ENCODE data around the gene EDAR. TPM values are rescaled to one million over a fixed set of nuclear protein-coding genes. Genes with fewer than 3 reads are reported as not detected.
A peak's percentile ranks its signal among the peaks of the same experiment; 100 is the strongest.

EDAR gene
- total RNA-seq, result under 1 TPM; 0.43 to 0.46 TPM

DNA sequence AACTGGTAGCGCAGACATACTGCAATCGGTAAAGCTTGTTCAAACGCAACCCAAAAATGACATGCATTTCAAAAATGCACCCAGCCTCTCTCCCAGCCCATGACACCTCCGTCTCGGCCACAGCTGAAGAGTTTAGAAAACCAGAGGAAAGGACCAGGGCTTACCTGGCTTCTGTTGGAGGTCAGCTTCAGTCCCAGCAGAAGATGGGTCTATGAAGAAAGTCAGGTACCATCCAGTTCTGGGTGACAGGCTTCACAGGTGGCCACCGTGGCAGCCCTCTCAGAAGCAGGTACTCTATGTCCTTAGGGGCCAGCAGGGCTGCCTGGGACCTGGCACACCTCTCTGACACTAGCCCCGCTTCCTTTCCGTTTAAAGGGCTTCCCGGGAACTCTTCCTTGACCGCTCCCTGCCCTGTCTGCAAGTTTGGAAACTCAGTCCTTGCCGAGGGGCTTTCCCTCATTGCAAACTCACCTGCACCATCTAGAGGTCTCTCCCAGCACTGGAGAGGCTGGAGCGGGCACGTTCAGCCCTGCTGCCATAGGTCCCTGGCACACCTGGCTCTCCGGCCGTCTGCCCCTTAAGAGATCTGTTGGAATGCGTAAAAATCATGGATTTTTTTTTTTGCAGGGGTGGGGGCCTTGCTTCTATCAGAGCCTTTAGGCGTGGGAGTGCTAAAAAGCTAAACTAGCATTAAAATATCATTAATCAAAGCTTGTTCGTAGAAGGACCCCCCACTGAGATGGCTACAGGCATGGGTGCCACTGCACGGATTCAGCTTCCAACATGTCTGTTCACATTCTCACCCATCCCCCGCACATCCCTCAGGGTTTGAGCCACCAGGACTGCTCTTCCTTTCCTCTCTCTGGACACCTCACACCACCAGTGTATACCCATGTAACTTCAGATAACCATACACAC is at the start of gene EDAR:
EDAR (minus strand) TSS at position 425 of the 918 bp plus-strand sequence. CDS start 58,206 bp downstream, outside the sequence.
- no peaks in the 10 kb centered on the region for H3K36me3 Mint-ChIP-seq
- DNase-seq (ENCODE audit: low spot score in 2 of 2) (peak; percentile 56 to 62), ATAC-seq (peak; percentile 81 to 83)
- H3K27ac Mint-ChIP-seq, result peak within 1 kb of the TSS; percentile 38 to 87
- no peaks in the 10 kb centered on the region for H3K9me3 Mint-ChIP-seq

DNA sequence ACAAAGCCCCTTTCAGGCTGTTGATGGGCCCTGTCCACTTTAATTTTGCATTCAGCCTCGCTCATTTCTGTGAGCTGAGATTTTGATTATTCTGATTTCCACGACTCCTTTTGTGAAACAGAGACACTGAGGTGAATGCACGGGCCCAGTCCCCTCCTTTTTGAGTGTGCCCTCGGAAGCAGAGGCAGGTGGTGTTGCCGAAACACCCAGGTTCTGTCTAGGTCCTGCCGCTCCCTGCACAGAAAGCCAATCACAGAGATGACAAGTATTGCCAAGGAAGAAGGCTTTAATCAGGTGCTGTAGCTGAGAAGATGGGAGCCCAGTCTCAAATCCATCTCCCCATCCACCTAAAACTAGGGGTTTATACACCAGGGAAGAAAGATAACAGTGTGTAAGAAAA is 44.2 kb upstream of the EDAR start:
- H3K36me3 Mint-ChIP-seq, result peaks cover 5 to 8% of the 10 kb centered on the region in 2 donors
- ATAC-seq (no peak), DNase-seq (ENCODE audit: low spot score in 2 of 2) (no peak)
- peak overlapping the region in 1 of 2 donors; percentile 50 for H3K27ac Mint-ChIP-seq
- H3K9me3 Mint-ChIP-seq, result peaks cover 4 to 14% of the 10 kb centered on the region in 2 donors

DNA sequence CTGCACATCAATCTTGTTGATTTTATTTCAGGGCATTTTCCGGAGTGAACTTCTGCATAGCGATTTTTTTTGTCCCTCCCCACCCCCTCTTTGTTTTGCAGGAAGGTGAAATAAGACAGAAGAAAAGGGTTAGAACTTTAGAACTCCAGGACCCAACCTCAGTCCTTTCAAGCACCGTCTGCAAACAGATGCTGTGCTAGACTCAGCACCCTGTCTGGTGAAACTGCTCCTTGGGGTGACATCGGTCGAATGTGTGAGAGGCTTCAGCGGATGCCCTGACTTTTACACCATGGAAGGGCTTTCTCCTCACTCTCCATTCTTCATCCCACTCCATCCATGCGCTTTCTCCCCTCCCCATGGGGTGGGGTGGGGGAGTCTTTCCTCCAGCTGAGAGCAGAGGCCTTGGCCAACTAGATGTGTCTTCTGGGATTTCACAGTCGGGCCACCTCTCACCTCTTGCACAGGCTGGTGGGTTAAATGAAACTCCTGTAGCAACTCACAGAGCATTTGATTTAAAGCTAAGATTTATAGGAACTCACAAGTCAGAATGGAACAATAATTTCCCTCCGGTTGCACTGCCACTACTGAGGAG is 43.3 kb upstream of the EDAR start:
- Mint-ChIP-seq H3K27ac (peak overlapping the region in 1 of 2 donors; percentile 81), H3K36me3 (peaks cover 5 to 8% of the 10 kb centered on the region in 2 donors), H3K9me3 (peaks cover 4 to 14% of the 10 kb centered on the region in 2 donors)
- ATAC-seq (peak; percentile 38 to 63), DNase-seq (ENCODE audit: low spot score in 2 of 2) (peak in 1 of 2 donors; percentile 28)

DNA sequence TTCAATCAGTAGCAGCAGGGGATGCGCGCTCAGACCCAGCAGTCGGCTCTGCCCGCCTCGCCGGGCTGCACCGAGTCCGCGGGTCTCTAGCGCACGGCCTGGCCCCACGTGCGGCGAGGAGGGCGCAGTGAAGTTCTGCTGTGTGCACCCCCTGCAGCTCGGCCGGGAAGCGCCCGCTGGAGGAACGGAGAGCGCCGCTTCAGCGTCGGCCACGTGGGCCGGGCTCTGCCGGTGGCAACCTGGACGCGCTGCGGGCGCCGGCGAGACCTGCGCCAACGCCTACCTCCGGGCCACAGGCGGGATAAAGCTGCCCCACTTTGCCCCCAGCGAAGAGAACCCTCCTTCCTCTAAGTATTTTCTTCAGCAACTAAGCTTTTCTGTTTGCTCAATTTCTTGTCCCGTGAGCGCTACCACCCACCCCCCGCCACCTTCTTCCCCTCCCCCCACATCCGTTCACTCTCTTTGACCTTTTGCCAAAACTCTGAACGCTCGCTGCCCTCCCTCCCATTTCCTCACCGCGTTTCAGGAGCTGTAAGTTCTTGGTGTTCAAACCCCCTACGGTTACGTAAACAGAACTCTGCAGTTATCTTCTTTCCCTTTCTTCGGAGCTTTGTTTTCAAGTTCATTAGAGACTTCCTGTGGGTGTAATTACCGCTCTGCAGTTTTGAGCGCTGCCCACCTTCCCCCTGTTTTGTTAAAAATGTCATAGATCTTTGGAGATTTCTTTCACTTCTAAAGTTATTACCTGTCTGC is 42.6 kb upstream of the EDAR start:
- ATAC-seq (peak; percentile 75 to 76), DNase-seq (ENCODE audit: low spot score in 2 of 2) (peak; percentile 50 to 56)
- Mint-ChIP-seq H3K27ac (peak overlapping the region; percentile 36 to 81), H3K36me3 (peaks cover 5 to 8% of the 10 kb centered on the region in 2 donors), H3K9me3 (peaks cover 4 to 14% of the 10 kb centered on the region in 2 donors)

DNA sequence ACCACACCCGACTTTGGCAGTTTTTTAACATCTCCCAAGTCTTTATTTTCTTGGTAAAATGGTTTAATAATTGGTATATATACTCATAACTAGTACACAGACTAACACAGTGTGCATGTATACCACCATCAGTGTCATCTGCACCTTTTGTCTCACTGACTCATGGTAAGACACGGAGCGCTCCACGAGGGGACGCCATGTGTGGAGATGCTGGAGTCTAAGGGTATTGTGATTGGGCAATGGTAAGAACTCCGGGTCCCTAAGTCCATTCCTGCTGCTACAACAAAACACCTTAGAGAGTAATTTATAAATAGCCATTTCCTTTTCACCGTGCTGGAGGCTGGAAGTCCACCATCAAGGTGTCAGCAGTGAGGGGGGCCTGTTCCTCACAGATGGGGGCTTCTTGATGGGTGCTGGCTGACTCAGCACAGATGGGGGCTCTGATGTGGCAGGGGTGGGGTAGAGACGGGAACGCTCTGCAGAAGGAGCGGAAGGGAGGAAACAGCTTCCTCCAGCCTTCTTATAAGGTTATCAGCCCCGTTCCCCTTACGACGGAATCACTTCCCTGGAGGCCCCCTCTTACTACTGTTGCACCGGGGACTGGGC is 42.0 kb upstream of the EDAR start:
- Mint-ChIP-seq H3K36me3 (peaks cover 5 to 8% of the 10 kb centered on the region in 2 donors), H3K9me3 (peaks cover 4 to 14% of the 10 kb centered on the region in 2 donors), H3K27ac (peak overlapping the region; percentile 36 to 81)
- DNase-seq (ENCODE audit: low spot score in 2 of 2), result no peak
- peak in 1 of 2 donors; percentile 26 for ATAC-seq

DNA sequence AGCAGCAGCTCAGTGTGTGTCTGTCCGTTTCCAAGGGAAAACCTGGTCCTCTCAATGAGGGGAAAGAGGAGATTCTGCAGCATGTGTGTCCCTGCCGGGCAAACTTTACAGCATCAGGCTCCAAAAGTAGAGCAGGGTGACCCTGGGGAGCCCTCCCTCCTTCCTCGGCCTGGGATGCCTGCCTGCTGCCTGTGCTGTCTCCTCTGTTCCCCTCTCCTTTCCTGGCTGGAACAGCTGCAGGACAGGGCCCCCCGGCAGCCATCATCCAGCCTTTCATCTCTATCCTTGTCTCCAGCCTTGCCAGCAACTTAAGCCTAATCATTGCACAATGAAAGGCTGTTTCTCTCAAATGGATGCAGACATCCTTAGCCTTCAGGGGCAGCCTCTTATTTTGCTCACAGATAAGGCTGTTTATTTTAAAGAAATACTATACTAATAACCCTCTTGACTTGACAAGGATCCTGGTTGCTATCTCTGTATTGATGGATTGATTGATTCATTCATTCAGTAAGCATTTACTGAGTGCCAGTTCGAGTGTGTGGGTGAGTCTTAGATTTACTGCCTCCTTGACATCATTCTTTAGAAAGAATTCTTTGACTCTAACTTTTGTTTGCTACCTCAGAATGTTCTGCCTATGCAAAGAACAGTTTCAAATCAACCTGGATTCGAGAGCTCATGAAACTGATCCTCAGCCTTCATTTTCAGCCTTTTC is 40.6 kb upstream of the EDAR start:
- no peak overlapping the region for H3K27ac Mint-ChIP-seq
- peaks cover 5 to 8% of the 10 kb centered on the region in 2 donors for H3K36me3 Mint-ChIP-seq
- ATAC-seq, result no peak
- H3K9me3 Mint-ChIP-seq, result peaks cover 4 to 10% of the 10 kb centered on the region in 2 donors
- DNase-seq (ENCODE audit: low spot score in 2 of 2), result no peak

DNA sequence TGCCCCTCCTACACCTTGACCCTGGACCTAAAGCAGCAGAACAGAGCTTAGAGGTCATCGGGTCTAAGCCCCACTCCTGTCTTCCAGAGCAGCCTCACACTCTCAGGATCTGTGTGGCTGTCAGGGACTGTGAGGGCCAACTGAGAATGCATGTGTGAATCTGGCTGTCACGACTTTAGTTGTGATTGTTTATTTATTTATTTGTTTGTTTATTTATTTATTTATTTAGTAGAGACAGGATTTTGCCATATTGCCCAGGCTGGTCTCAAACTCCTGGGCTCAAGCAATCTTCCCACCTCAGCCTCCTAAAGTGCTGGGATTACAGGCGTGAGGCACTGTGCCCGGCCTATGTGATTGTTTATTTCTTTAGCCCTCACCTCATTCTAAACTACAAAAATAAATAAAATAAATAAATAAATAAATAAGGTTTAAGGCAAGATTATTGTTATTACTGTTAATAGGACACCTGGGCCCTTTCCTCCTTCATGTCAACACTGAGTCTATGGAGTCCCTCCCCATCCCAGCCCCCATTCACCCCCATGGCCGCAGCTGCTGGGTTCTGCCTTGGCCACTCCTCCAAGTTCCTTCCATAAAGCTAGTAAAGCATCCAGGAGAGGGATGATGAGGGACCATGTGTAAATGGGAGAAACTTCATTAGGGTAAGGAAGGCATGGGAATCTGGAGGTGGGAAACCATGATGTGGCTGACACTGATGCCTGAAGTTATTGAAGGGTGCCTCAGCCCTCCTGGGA is 39.9 kb upstream of the EDAR start:
- Mint-ChIP-seq H3K27ac (no peak overlapping the region), H3K36me3 (peaks cover 5 to 8% of the 10 kb centered on the region in 2 donors), H3K9me3 (peaks cover 4% of the 10 kb centered on the region in 2 donors)
- no peak for DNase-seq (ENCODE audit: low spot score in 2 of 2)
- no peak for ATAC-seq

DNA sequence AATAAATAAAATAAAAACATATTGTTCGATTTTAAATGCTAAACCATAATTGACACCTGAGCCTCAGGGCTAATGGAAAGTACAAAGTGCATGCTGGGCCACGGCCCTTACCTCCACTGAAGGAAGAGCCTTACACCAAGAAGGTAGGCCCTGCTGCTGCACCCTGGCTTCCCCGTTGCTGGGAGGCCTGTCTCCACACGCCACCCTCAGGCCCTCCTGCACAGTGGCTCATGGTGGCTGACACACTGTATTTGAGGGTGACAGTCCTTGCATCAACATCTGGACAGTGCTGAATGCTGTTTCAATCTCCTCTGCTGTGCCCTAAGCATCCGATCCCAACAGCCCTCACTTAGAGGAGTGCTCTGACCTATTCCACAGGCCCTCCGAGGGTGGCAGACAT is 39.3 kb upstream of the EDAR start:
- Mint-ChIP-seq H3K27ac (no peak overlapping the region), H3K36me3 (peaks cover 4% of the 10 kb centered on the region in 2 donors), H3K9me3 (peaks cover 2% of the 10 kb centered on the region in 2 donors)
- no peak for DNase-seq (ENCODE audit: low spot score in 2 of 2)
- ATAC-seq, result no peak

DNA sequence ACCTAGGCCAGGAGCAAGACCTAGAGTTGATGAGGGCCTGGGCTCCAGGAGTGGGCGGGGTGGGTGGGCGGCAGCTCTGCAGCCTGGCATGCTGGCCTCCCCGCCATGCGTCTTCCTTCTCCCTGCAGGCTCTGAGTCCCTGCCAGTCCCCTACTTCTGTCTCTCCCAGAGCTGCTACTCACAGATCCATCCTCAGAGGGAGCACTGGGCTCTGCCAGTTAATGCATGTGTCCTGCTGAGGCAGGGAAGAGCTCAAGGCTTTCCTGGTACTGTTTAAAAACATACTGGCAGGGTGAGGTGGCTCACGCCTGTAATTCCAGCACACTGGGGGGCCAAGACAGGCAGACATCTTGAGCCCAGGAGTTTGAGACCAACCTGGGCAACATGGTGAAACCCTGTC is 38.7 kb upstream of the EDAR start:
- no peak for DNase-seq (ENCODE audit: low spot score in 2 of 2)
- ATAC-seq, result no peak
- H3K9me3 Mint-ChIP-seq, result no peaks in the 10 kb centered on the region
- no peaks in the 10 kb centered on the region for H3K36me3 Mint-ChIP-seq
- H3K27ac Mint-ChIP-seq, result no peak overlapping the region

DNA sequence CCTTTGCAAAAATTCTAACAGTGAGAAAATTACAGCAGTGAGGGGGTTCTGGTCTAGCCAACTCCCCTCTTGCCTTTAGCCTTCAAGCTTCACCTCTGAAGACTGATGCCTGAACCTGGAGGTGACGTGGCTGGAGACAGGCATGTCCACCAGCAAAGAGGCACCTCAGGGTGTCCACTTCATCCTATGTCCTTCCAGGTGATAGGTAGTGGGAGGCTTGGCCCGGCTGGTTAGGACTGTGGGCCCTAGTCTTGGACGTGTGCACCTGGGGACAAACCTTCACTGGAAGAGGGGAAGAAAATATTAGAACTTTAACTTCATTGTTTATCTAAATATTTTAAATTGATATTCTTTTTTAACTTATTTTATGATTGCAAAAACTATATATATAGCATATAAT is 35.5 kb upstream of the EDAR start:
- no peak overlapping the region for H3K27ac Mint-ChIP-seq
- H3K36me3 Mint-ChIP-seq, result no peaks in the 10 kb centered on the region
- DNase-seq (ENCODE audit: low spot score in 2 of 2) (no peak), ATAC-seq (no peak)
- H3K9me3 Mint-ChIP-seq, result no peaks in the 10 kb centered on the region

DNA sequence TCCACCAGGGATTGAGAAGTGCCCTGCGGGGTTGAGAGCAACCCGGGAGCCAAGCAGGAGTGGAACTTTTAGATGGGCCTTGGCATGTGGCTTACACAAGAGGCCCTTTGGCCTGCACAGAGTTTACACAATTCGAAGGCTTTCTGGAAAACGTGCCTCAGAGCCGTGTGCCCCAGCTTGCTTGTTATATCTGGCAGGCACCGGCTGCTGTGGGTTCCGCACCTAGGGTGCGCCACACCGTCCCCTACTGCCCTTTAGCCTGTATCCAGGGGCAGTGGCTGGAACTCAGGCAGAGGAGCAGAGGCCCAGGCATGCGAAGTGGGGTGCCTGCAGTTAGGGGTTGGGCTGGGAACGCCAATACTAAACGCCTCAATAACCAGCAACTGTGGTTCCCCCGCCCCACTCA is 32.9 kb upstream of the EDAR start:
- ATAC-seq (no peak), DNase-seq (ENCODE audit: low spot score in 2 of 2) (no peak)
- Mint-ChIP-seq H3K9me3 (no peaks in the 10 kb centered on the region), H3K36me3 (no peaks in the 10 kb centered on the region), H3K27ac (no peak overlapping the region)

DNA sequence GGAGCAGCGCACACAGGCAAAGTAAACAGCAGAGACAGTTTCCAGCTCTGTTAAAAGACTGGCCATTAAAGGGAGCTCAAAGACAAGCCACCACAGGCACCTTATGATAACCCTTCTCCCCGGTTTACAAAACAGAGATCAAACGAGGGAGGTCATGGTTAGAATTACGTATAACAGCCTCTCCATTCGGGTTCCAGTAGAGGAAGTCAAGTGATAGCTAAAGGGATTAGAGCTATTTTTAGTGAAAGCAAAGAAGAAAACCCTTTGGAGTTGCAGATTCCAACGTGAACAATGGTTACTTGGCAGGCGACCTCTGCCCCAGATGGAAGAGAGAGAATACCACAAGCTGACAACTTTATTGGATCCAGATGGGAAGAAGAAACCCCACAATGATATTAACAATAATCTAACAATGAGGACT is 31.2 kb upstream of the EDAR start:
- DNase-seq (ENCODE audit: low spot score in 2 of 2), result no peak
- H3K27ac Mint-ChIP-seq, result no peak overlapping the region
- no peaks in the 10 kb centered on the region for H3K9me3 Mint-ChIP-seq
- no peaks in the 10 kb centered on the region for H3K36me3 Mint-ChIP-seq
- ATAC-seq, result peak in 1 of 2 donors; percentile 47

DNA sequence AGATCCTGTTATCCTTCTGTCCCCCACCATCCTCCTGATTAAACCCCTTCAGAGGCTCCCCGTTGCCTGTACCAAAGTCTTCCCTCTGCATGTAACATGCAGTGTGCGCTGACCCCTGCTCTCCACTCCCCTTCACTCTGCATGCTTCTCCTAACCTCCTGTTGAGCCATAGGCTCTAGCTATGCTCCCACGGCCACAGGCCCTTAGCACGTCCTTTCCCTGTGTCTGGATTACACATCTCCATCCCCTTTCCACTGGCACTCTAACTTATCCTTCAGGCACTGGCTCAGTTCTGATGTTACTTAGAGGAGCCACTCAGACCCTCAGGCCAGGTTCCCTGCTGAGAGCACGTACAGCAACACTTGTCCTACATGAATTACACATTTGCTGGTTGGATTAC is 29.4 kb upstream of the EDAR start:
- H3K27ac Mint-ChIP-seq, result no peak overlapping the region
- H3K36me3 Mint-ChIP-seq, result no peaks in the 10 kb centered on the region
- H3K9me3 Mint-ChIP-seq, result no peaks in the 10 kb centered on the region
- ATAC-seq, result no peak
- no peak for DNase-seq (ENCODE audit: low spot score in 2 of 2)

DNA sequence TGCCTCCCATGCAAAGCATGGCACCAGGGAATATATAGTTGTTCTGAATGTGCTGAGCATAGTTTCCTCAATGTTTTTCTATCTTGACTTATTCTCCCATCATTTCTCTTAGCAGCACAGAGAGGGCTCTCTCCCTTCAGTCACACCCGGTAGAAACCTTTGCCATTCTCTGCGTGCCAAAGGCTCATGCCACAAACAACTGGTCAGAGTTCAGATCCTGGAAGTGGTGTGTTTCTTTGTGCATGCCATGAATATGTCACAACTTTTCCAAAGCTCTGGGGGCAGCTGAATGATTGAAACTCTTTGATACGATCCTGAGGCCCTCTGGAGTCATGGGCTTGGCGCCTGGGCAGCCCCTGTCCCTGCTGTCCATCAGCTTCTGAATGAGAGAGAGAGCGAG is 28.0 kb upstream of the EDAR start:
- no peaks in the 10 kb centered on the region for H3K9me3 Mint-ChIP-seq
- peak overlapping the region in 1 of 2 donors; percentile 10 for H3K27ac Mint-ChIP-seq
- ATAC-seq (no peak), DNase-seq (ENCODE audit: low spot score in 2 of 2) (no peak)
- H3K36me3 Mint-ChIP-seq, result no peaks in the 10 kb centered on the region

DNA sequence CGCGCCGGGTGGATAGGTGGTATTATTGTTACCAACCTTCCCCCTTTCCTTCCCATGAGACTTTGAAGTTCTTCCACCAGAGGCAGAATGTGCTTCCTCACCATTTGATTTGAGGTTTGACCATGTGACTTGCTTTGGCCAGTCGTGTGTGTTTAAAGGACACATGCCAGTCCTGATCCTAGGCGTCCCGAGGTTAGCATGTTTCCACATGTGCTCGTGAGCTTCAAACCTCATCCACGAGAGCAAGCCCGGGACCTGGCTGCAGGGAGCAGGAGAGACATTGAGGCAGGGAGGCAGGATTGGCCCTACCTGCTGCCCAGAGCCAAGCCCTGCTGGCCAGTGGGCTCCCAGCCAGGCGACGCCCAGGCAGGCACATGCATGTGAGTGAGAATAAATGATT is 27.4 kb upstream of the EDAR start:
- Mint-ChIP-seq H3K27ac (no peak overlapping the region), H3K36me3 (no peaks in the 10 kb centered on the region), H3K9me3 (no peaks in the 10 kb centered on the region)
- DNase-seq (ENCODE audit: low spot score in 2 of 2) (no peak), ATAC-seq (no peak)

Measured in activated naive CD4-positive, alpha-beta T cell treated with anti-CD3 and anti-CD28 coated beads, Interleukin-2, amount 50 U/mL, for 72 hours (primary cell).